ENCODE results near the gene PTPRN2.

The PTPRN2 gene

DNA sequence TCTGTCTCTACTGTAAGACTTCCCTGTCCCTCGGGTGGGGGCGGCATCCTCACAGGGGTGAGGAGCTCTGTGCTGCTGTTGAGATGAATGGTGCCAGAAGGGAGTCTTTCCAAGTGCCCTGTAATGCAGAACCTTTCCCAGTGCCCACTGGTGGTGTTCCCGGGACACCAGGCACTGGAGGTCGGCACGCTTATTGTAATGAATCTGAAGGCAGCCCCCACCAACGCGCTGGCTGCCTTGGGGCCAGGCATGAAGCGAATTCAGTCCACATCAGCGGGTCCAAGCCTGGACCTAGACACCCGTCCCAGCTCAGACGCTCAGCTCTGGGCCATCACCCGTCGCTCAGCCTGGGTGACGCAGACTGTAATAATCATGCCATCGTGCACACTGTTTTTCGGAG is 658.0 kb downstream of the PTPRN2 start:
- H3K4me1 Mint-ChIP-seq = peaks cover 12% of the 10 kb centered on the region
- no peaks in the 10 kb centered on the region for H3K36me3 Mint-ChIP-seq (ENCODE audit: insufficient read depth)
- no peak overlapping the region for H3K27ac Mint-ChIP-seq (ENCODE audit: low read depth)
- no peak overlapping the region for H3K4me3 Mint-ChIP-seq
- peaks cover 22% of the 10 kb centered on the region for H3K27me3 Mint-ChIP-seq
- DNase-seq (ENCODE audit: low spot score in 2 of 2) = no peak
- peaks cover 19% of the 10 kb centered on the region for H3K9me3 Mint-ChIP-seq
- ATAC-seq (replicated peaks; ENCODE audit: extremely low read depth, poor library complexity, severe bottlenecking) = no peak

DNA sequence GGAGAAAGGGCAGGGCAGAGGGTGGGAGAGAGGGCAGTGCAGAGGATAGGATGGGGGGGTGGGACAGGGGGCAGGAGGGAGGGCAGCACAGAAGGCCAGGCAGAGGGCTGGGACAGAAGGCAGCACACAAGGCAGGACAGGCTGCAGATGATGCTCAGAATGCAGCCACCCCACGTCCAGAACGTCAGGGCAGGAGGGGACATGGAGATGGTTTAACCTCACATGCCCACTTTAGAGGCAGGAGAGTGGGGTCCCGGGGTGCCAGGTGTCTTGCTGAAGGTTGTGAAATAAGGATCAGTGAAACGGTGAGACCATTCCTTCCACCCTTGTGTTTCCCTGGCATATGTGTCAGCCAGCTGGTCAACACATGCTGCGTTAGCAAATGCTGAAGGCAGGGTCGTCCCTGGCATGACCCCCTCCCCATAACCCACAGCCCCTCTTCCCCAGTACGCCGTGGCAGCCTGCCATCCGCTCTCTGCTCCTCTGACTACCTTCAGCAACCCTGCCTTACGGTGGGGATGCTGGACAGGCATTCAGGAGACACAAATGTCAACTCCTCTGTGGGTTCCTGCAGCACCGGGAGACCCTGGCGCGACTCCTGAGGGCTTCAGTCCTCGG is 658.7 kb downstream of the PTPRN2 start:
- ATAC-seq (replicated peaks; ENCODE audit: extremely low read depth, poor library complexity, severe bottlenecking) (no peak), DNase-seq (ENCODE audit: low spot score in 2 of 2) (no peak)
- H3K9me3 Mint-ChIP-seq = peaks cover 15% of the 10 kb centered on the region
- peaks cover 12% of the 10 kb centered on the region for H3K4me1 Mint-ChIP-seq
- no peak overlapping the region for H3K4me3 Mint-ChIP-seq
- no peak overlapping the region for H3K27ac Mint-ChIP-seq (ENCODE audit: low read depth)
- peaks cover 22% of the 10 kb centered on the region for H3K27me3 Mint-ChIP-seq
- H3K36me3 Mint-ChIP-seq (ENCODE audit: insufficient read depth) = no peaks in the 10 kb centered on the region

DNA sequence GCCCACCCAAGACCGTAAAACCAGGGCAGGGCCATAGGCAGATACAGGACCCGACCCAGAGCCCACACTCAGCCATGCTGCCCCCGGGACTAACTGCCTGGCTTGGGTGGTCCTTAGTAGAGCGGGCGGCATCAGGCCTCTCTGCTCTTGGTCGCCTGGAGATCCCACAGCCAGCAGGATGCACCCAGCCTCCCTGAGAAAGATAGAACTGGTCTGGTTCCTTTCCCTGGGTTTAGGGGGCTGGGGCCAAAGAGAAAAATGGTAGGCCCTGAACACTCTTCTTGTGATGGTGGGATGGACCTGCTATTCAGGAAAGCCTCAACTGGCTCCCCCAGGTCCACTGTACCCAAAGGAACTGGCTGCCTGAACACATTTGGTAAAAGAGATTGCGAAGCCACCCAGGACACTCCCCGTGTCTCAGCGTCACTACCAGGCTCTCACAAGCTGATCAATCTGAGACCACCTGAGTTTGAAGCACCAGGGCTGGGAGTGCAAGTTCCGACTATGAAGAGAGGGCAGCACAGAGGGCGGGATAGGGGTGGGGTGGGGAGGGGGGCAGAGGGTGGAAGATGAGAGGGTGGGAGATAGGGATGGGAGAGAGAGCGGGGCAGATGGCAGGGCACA is 659.3 kb downstream of the PTPRN2 start:
- H3K27me3 Mint-ChIP-seq = peaks cover 22% of the 10 kb centered on the region
- DNase-seq (ENCODE audit: low spot score in 2 of 2) (no peak), ATAC-seq (replicated peaks; ENCODE audit: extremely low read depth, poor library complexity, severe bottlenecking) (no peak)
- H3K27ac Mint-ChIP-seq (ENCODE audit: low read depth) = no peak overlapping the region
- peaks cover 12% of the 10 kb centered on the region for H3K4me1 Mint-ChIP-seq
- peaks cover 10% of the 10 kb centered on the region for H3K9me3 Mint-ChIP-seq
- no peak overlapping the region for H3K4me3 Mint-ChIP-seq
- H3K36me3 Mint-ChIP-seq (ENCODE audit: insufficient read depth) = no peaks in the 10 kb centered on the region

DNA sequence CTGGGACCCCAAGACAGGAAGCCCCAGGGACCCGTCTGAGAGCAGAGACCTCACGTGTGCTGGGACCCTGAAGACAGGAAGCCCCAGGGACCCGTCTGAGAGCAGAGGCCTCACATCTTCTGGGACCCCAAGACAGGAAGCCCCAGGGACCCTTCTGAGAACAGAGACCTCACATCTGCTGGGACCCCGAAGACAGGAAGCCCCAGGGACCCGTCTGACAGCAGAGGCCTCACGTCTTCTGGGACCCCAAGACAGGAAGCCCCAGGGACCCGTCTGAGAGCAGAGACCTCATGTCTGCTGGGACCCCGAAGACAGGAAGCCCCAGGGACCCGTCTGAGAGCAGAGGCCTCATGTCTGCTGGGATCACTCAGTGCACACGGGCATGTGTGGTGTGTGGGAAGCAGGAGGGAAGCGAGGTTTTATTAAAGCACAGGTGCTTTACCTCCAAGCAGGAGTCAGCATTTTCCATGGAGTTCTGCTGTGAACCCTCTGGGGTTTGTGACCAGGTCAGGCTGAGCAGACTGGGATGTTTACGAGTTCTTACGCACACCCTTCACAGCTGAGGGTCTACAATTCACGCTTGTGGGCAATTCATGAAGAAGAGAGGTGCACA is 660.2 kb downstream of the PTPRN2 start:
- ATAC-seq (replicated peaks; ENCODE audit: extremely low read depth, poor library complexity, severe bottlenecking) (no peak), DNase-seq (ENCODE audit: low spot score in 2 of 2) (no peak)
- Mint-ChIP-seq H3K4me1 (peaks cover 12% of the 10 kb centered on the region), H3K36me3 (ENCODE audit: insufficient read depth) (no peaks in the 10 kb centered on the region), H3K4me3 (no peak overlapping the region), H3K27ac (ENCODE audit: low read depth) (no peak overlapping the region), H3K9me3 (peaks cover 3% of the 10 kb centered on the region), H3K27me3 (peaks cover 22% of the 10 kb centered on the region)

- H3K36me3 Mint-ChIP-seq (ENCODE audit: insufficient read depth) = no peaks in the 10 kb centered on the region
- peak overlapping the region; percentile 0 for H3K27ac Mint-ChIP-seq (ENCODE audit: low read depth)
- H3K9me3 Mint-ChIP-seq = no peaks in the 10 kb centered on the region
- H3K27me3 Mint-ChIP-seq = peaks cover 22% of the 10 kb centered on the region
- ATAC-seq (replicated peaks; ENCODE audit: extremely low read depth, poor library complexity, severe bottlenecking) (no peak), DNase-seq (ENCODE audit: low spot score in 2 of 2) (no peak)
- no peak overlapping the region for H3K4me3 Mint-ChIP-seq
- peaks cover 12% of the 10 kb centered on the region for H3K4me1 Mint-ChIP-seq
Observed at GRCh38 chr7:157926521-157927150, 661.0 kb downstream of the PTPRN2 start.

DNA sequence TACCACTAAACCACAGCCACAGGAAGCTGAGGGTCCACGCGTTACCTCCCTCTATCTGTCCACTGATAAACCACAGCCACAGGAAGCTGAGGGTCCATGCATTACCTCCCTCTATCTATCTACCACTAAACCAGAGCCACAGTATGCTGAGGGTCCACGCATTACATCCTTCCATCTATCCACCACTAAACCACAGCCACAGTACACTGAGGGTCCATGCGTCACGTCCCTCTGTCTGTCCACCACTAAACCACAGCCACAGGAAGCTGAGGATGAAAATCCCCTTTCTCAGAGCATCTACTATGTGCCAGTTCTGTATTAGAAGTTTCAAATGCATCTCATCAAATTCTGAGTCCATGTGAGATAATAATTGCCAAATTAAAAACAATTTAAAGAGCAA is 661.5 kb downstream of the PTPRN2 start:
- Mint-ChIP-seq H3K27me3 (peaks cover 22% of the 10 kb centered on the region), H3K4me1 (peaks cover 12% of the 10 kb centered on the region), H3K36me3 (ENCODE audit: insufficient read depth) (no peaks in the 10 kb centered on the region), H3K9me3 (no peaks in the 10 kb centered on the region), H3K4me3 (no peak overlapping the region), H3K27ac (ENCODE audit: low read depth) (peak overlapping the region; percentile 0)
- ATAC-seq (replicated peaks; ENCODE audit: extremely low read depth, poor library complexity, severe bottlenecking) = peak; percentile 58
- DNase-seq (ENCODE audit: low spot score in 2 of 2) = no peak

- Mint-ChIP-seq H3K9me3 (no peaks in the 10 kb centered on the region), H3K27ac (ENCODE audit: low read depth) (no peak overlapping the region)
Observed at GRCh38 chr7:157925383-157925875, 662.2 kb downstream of the PTPRN2 start.

GRCh38 chr7:157923903-157924630 is 663.6 kb downstream of the PTPRN2 start:
- DNase-seq (ENCODE audit: low spot score in 2 of 2) = no peak
- no peak for ATAC-seq (replicated peaks; ENCODE audit: extremely low read depth, poor library complexity, severe bottlenecking)
- Mint-ChIP-seq H3K4me1 (peaks cover 12% of the 10 kb centered on the region), H3K36me3 (ENCODE audit: insufficient read depth) (no peaks in the 10 kb centered on the region), H3K9me3 (no peaks in the 10 kb centered on the region), H3K4me3 (no peak overlapping the region), H3K27ac (ENCODE audit: low read depth) (no peak overlapping the region), H3K27me3 (peaks cover 14% of the 10 kb centered on the region)

More at GRCh38 chr7:157925383-157925875, 662.2 kb downstream of the PTPRN2 start:
- H3K36me3 Mint-ChIP-seq (ENCODE audit: insufficient read depth) = no peaks in the 10 kb centered on the region
- ATAC-seq (replicated peaks; ENCODE audit: extremely low read depth, poor library complexity, severe bottlenecking) = no peak
- peaks cover 12% of the 10 kb centered on the region for H3K4me1 Mint-ChIP-seq
- H3K4me3 Mint-ChIP-seq = no peak overlapping the region
- H3K27me3 Mint-ChIP-seq = peaks cover 22% of the 10 kb centered on the region
- DNase-seq (ENCODE audit: low spot score in 2 of 2) = no peak

GRCh38 chr7:157922576-157922975 is 665.0 kb downstream of the PTPRN2 start:
- Mint-ChIP-seq H3K27ac (ENCODE audit: low read depth) (no peak overlapping the region), H3K4me1 (peaks cover 12% of the 10 kb centered on the region)

DNA sequence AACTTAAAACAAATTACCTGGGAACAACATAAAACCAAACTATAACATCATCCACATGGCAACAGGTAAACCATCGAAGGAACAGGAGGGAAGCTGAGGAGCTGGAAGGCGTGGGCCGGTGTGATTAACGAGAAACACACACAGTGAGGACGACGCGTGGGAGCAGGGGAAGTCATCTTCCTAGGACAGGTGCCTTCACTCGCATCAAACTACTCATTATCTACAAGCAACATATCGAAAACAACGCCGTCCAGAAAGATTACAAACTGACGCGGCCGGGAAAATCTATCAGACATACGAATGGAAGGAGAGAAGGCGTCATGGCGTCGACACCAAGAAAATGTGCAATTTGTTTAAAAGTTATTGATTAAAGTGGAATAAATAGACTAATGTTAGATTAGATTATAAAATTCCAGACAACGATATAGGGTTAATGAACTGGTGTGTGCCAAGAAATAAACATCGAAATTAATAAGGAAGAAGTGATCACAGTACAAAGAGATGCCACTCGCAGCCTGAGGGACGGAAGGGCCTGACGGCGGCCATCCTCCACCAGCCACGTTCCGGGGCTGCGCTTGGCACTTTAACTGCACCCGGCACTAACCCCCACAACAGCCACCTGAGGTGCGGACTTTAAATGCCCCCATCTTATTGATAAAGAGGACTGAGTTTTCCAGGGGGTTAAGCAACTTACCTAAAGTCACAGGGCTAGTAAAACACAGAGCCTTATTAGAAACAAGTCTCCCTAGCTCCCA is 669.1 kb downstream of the PTPRN2 start:
- Mint-ChIP-seq H3K4me3 (no peak overlapping the region), H3K9me3 (peaks cover 6% of the 10 kb centered on the region), H3K36me3 (ENCODE audit: insufficient read depth) (no peaks in the 10 kb centered on the region), H3K27ac (ENCODE audit: low read depth) (no peak overlapping the region), H3K4me1 (no peaks in the 10 kb centered on the region), H3K27me3 (peaks cover 10% of the 10 kb centered on the region)
- no peak for ATAC-seq (replicated peaks; ENCODE audit: extremely low read depth, poor library complexity, severe bottlenecking)
- no peak for DNase-seq (ENCODE audit: low spot score in 2 of 2)

More at GRCh38 chr7:157922576-157922975, 665.0 kb downstream of the PTPRN2 start:
- Mint-ChIP-seq H3K9me3 (no peaks in the 10 kb centered on the region), H3K36me3 (ENCODE audit: insufficient read depth) (no peaks in the 10 kb centered on the region), H3K27me3 (peaks cover 10% of the 10 kb centered on the region), H3K4me3 (no peak overlapping the region)
- ATAC-seq (replicated peaks; ENCODE audit: extremely low read depth, poor library complexity, severe bottlenecking) = no peak
- DNase-seq (ENCODE audit: low spot score in 2 of 2) = no peak

DNA sequence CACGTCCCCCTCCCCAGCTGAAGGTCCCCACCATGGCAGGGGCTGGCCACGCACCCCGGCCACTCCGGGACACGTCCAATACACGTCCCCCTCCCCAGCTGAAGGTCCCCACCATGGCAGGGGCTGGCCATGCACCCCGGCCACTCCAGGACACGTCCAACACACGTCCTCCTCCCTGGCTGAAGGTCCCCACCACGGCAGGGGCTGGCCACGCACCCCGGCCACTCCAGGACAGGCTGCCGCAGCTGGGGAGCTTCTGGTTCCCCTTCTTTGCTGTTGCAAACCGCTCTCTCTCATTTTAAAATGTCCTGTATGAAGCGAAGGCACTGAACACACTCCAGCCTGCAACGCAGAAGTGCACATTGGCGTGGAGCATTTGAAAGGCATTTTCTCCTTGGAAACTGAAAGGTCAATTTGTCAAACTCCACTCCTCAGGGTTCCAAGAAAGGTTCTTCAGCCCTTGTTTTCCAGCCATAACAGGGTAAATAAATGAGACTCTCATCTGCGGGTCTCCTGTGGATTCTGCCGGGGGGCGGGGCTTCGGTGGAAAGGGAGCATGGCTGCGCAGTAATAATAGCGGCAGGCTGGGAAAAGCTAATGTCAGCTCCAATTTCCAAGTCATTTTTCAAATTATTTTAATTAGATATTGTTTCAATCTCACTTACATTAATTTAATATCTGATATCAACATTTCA is 670.5 kb downstream of the PTPRN2 start:
- Mint-ChIP-seq H3K9me3 (peaks cover 6% of the 10 kb centered on the region), H3K27me3 (peaks cover 10% of the 10 kb centered on the region)

More for the DNA sequence above, 670.5 kb downstream of the PTPRN2 start:
- ATAC-seq (replicated peaks; ENCODE audit: extremely low read depth, poor library complexity, severe bottlenecking) (no peak), DNase-seq (ENCODE audit: low spot score in 2 of 2) (no peak)
- no peaks in the 10 kb centered on the region for H3K36me3 Mint-ChIP-seq (ENCODE audit: insufficient read depth)
- no peak overlapping the region for H3K4me3 Mint-ChIP-seq
- H3K27ac Mint-ChIP-seq (ENCODE audit: low read depth) = no peak overlapping the region
- H3K4me1 Mint-ChIP-seq = no peaks in the 10 kb centered on the region

Data from central memory CD8-positive, alpha-beta T cell (primary cell).